ENCODE results near the gene JUN.
"Not testable (repeated sequence)": the region's sequence is repeated elsewhere in the genome, so short reads cannot be mapped to it uniquely, and the experiment has no call there.

Gene JUN

DNA sequence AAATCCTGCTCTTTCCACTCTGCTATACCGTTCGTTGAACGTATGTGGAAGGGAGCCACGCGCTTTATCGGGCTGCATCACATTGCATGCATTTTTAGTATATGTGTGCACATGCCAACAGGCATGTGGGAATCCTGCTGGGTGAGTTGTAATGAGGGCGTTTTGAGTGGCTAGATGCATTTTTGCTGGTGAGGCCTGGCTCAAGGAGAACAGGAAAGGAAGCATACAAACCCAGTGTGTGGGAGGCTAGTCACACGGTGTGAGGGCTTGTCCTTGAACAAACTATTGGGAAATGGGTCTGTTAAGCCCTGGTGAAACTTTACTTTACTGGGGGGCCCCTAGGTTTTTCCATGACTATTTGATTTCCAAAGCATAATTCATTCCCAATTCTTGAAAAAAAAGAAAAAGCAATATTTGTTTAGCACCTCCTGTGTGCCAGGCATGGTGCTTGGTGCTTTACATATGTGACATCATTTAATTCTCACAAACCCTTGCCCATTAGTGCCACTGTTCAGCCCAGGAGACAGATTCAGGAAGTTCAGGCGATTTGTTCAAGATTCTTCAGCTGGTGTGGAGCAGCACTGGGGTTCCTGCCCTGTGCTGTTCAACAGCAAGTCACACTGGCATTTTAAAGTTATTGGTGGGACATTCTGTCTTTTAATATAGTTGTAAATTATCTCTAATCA is 25.6 kb upstream of the JUN start:
- H3K9me3 ChIP-seq (ENCODE audit: control insufficient read depth in 2 of 2, low read length in 2 of 2), result no peaks in the 10 kb centered on the region
- no peak overlapping the region for H3K27ac ChIP-seq (ENCODE audit: low read depth in 2 of 2, low read length in 2 of 2)
- peaks cover 31 to 32% of the 10 kb centered on the region in 2 donors for H3K4me1 ChIP-seq (ENCODE audit: control insufficient read depth in 2 of 2, insufficient read depth in 2 of 2, low read length in 2 of 2)
- H3K4me3 ChIP-seq (ENCODE audit: low read length in 2 of 2), result no peak overlapping the region
- H3K9ac ChIP-seq (ENCODE audit: low read depth in 1 of 2, low read length in 2 of 2), result no peak overlapping the region
- H3K36me3 ChIP-seq (ENCODE audit: control insufficient read depth in 2 of 2, insufficient read depth in 2 of 2, low read length in 2 of 2), result no peaks in the 10 kb centered on the region
- no peaks in the 10 kb centered on the region for H3K27me3 ChIP-seq (ENCODE audit: control insufficient read depth in 2 of 2, insufficient read depth in 2 of 2, low read length in 2 of 2)

DNA sequence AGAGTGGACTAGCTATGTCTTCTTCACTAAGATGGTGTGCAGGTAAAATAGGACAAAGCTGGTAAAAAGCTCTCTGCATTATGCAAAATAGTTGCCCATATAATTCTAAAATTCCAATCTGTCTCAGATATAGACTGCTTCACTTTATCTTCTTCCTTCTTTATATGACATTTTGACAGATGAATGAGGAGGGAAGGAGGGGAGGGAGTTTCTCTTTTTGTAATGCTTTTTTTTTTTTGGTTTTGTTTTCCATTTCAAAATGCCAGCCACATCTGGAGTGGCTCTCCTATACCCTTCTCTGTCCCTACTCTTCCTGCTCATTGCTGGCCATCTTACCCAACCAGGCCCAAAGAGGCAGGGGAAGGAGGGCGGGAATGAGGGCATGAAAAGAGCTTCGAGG is 24.2 kb upstream of the JUN start:
- H3K4me3 ChIP-seq (ENCODE audit: low read length in 2 of 2), result no peak overlapping the region
- H3K9ac ChIP-seq (ENCODE audit: low read depth in 1 of 2, low read length in 2 of 2), result no peak overlapping the region
- H3K27me3 ChIP-seq (ENCODE audit: control insufficient read depth in 2 of 2, insufficient read depth in 2 of 2, low read length in 2 of 2), result no peaks in the 10 kb centered on the region
- peaks cover 25 to 35% of the 10 kb centered on the region in 2 donors for H3K4me1 ChIP-seq (ENCODE audit: control insufficient read depth in 2 of 2, insufficient read depth in 2 of 2, low read length in 2 of 2)
- H3K9me3 ChIP-seq (ENCODE audit: control insufficient read depth in 2 of 2, low read length in 2 of 2), result no peaks in the 10 kb centered on the region
- no peak overlapping the region for H3K27ac ChIP-seq (ENCODE audit: low read depth in 2 of 2, low read length in 2 of 2)
- no peaks in the 10 kb centered on the region for H3K36me3 ChIP-seq (ENCODE audit: control insufficient read depth in 2 of 2, insufficient read depth in 2 of 2, low read length in 2 of 2)

DNA sequence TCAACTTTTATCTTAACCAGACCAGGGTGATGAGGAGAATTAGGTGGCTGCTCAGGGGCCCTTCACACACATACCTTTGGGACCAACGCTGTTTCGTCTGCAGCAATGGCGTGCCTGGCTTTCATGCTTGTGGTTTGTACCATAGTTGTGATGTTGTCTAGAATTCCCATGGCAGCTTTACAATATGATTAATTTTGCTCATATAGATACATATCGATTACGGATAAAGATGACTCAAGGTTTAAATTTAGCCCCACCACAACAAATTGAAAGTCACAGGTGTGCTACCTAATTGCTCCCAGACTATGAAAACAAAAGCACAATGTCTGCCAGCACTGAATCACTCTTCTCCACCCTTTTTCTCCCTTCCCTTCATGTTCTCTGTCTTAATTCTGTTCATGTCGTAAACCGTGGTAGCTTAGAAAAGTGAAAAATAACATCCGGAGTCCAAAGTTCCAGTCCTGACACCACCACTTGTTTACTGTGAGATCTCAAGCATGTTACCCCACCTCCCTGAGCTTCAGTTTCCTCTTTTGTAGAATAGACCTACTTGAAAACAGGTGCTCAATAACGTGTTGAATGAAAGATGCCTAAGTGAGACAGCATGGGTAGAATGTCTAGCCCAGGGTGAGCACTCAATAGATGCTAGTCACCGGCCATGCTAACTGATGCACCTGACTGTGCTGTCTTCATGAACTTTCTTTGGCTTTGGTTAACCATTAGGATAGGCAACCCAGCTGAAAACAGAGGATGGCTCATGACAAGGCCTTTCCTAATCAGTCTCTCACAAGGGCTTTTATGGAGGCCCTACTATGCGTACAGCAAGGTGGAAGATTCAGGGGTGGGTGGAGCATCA is 22.1 kb upstream of the JUN start:
- Histone ChIP-seq H3K9me3 (ENCODE audit: control insufficient read depth in 2 of 2, low read length in 2 of 2) (no peaks in the 10 kb centered on the region), H3K4me3 (ENCODE audit: low read length in 2 of 2) (peak overlapping the region; percentile 26 to 38), H3K27ac (ENCODE audit: low read depth in 2 of 2, low read length in 2 of 2) (peak overlapping the region; percentile 82 to 88), H3K27me3 (ENCODE audit: control insufficient read depth in 2 of 2, insufficient read depth in 2 of 2, low read length in 2 of 2) (no peaks in the 10 kb centered on the region), H3K4me1 (ENCODE audit: control insufficient read depth in 2 of 2, insufficient read depth in 2 of 2, low read length in 2 of 2) (peaks cover 25 to 38% of the 10 kb centered on the region in 2 donors), H3K36me3 (ENCODE audit: control insufficient read depth in 2 of 2, insufficient read depth in 2 of 2, low read length in 2 of 2) (no peaks in the 10 kb centered on the region), H3K9ac (ENCODE audit: low read depth in 1 of 2, low read length in 2 of 2) (peak overlapping the region; percentile 14 to 32)

DNA sequence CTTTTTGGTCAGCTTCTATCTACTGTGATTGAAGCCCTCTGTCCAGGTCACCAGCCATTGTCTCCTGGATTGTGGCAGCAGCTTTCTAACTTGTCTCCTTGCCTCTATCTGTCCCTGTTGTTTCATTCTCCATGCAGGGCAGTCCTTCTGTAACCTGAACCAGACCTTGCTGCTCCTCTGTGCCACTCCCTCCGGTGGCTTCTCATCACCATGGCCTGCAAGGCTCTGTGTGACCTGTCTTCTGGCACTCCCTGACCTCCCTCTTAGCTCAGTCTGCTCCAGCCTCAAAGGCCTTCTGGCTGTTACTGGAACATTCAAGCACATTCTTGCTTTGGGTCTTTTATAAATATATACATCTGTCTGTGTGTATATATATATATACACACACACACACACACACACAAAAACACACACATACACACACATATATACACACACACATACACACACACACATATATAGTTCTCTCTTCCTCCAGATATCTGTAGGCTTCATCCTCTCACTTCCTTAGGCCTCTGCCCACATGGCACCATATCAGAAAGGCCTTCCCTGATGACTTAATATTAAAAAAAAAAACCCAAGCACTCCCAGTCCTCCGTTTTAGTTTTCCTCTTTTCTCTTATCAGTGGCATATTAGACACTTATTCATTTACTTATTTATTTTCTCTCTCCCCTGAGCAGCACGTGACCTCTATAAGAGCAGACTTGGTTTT is 21.2 kb upstream of the JUN start:
- Histone ChIP-seq H3K4me1 (ENCODE audit: control insufficient read depth in 2 of 2, insufficient read depth in 2 of 2, low read length in 2 of 2) (peaks cover 25 to 38% of the 10 kb centered on the region in 2 donors), H3K9me3 (ENCODE audit: control insufficient read depth in 2 of 2, low read length in 2 of 2) (no peaks in the 10 kb centered on the region), H3K27me3 (ENCODE audit: control insufficient read depth in 2 of 2, insufficient read depth in 2 of 2, low read length in 2 of 2) (no peaks in the 10 kb centered on the region), H3K27ac (ENCODE audit: low read depth in 2 of 2, low read length in 2 of 2) (peak overlapping the region; percentile 82 to 88), H3K36me3 (ENCODE audit: control insufficient read depth in 2 of 2, insufficient read depth in 2 of 2, low read length in 2 of 2) (no peaks in the 10 kb centered on the region), H3K9ac (ENCODE audit: low read depth in 1 of 2, low read length in 2 of 2) (peak overlapping the region; percentile 14), H3K4me3 (ENCODE audit: low read length in 2 of 2) (peak overlapping the region in 1 of 2 donors; percentile 38)

DNA sequence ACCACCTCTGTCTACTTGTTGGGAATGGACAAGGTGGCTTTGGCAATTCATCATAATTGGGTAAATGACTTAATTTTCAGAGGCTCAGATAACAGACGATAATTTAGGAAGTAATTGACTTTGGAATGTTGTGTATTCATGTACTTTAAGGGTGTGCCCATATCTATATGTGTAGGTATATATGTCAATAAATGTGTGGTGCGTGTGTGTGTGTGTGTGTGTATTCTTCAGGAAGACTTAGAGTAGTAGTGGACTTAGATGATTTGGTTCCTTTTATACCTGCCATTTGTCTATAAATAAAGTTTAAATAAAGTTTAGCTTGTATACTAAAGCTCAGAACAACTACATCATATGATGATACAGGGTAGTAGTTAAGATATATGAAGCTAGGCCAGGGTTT is 20.0 kb upstream of the JUN start:
- H3K9ac ChIP-seq (ENCODE audit: low read depth in 1 of 2, low read length in 2 of 2), result no peak overlapping the region
- no peaks in the 10 kb centered on the region for H3K9me3 ChIP-seq (ENCODE audit: control insufficient read depth in 2 of 2, low read length in 2 of 2)
- H3K27me3 ChIP-seq (ENCODE audit: control insufficient read depth in 2 of 2, insufficient read depth in 2 of 2, low read length in 2 of 2), result no peaks in the 10 kb centered on the region
- H3K4me1 ChIP-seq (ENCODE audit: control insufficient read depth in 2 of 2, insufficient read depth in 2 of 2, low read length in 2 of 2), result peaks cover 25 to 38% of the 10 kb centered on the region in 2 donors
- no peaks in the 10 kb centered on the region for H3K36me3 ChIP-seq (ENCODE audit: control insufficient read depth in 2 of 2, insufficient read depth in 2 of 2, low read length in 2 of 2)
- H3K27ac ChIP-seq (ENCODE audit: low read depth in 2 of 2, low read length in 2 of 2), result peak overlapping the region; percentile 82 to 88
- H3K4me3 ChIP-seq (ENCODE audit: low read length in 2 of 2), result no peak overlapping the region

DNA sequence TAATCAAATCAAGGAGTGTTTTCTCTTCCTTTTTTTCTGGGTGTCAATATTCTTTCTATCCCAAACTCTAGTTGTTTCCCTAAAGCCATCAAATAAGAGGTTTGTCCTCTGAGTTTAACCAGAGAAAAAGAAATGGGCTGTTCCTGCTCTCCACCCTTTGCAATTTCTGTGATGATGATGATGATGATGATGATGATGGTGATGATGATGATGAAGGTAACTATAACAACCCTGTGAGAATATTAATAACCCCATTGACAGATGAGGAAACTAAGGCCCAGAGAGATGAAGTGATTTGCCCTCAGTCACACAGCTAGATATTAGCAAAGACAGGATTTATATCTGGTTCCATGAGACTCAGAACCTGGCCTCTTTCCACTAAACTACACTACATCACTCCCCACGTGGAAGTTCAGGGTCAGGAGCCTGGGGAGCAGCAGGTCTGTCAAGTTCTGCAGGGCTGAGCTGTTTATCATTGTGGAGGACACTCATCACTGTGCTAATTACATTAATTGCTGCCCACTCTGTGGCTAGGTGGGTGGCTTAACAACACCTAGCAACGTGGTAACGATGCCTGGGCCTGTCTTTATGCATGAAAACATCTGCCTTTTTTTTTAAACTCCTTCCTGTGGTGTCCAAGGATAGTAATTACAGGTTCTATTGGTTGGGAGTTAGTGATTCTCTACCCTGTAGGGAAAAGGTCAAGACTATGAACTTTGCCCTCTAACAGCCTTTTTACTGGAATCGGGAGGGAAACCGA is 19.0 kb upstream of the JUN start:
- Histone ChIP-seq H3K27me3 (ENCODE audit: control insufficient read depth in 2 of 2, insufficient read depth in 2 of 2, low read length in 2 of 2) (no peaks in the 10 kb centered on the region), H3K27ac (ENCODE audit: low read depth in 2 of 2, low read length in 2 of 2) (peak overlapping the region; percentile 30 to 82), H3K4me3 (ENCODE audit: low read length in 2 of 2) (no peak overlapping the region), H3K9me3 (ENCODE audit: control insufficient read depth in 2 of 2, low read length in 2 of 2) (no peaks in the 10 kb centered on the region), H3K9ac (ENCODE audit: low read depth in 1 of 2, low read length in 2 of 2) (no peak overlapping the region), H3K4me1 (ENCODE audit: control insufficient read depth in 2 of 2, insufficient read depth in 2 of 2, low read length in 2 of 2) (peaks cover 25 to 38% of the 10 kb centered on the region in 2 donors), H3K36me3 (ENCODE audit: control insufficient read depth in 2 of 2, insufficient read depth in 2 of 2, low read length in 2 of 2) (no peaks in the 10 kb centered on the region)

DNA sequence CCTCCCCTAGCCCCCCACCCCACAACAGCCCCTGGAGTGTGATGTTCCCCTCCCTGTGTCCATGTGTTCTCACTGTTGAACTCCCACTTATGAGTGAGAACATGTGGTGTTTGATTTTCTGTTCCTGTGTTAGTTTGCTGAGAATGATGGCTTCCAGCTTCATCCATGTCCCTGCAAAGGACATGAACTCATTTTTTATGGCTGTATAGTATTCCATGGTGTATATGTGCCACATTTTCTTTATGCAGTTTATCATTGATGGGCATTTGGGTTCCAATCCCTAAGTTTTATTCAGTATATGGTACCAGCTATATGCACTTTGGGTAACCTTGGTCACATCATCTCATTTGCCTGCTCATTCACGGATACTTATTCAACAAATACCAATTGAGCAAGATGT is 17.4 kb upstream of the JUN start:
- not testable (repeated sequence) for H3K9ac ChIP-seq (ENCODE audit: low read depth in 1 of 2, low read length in 2 of 2); H3K9me3 ChIP-seq (ENCODE audit: control insufficient read depth in 2 of 2, low read length in 2 of 2); H3K4me3 ChIP-seq (ENCODE audit: low read length in 2 of 2); H3K27me3 ChIP-seq (ENCODE audit: control insufficient read depth in 2 of 2, insufficient read depth in 2 of 2, low read length in 2 of 2); H3K27ac ChIP-seq (ENCODE audit: low read depth in 2 of 2, low read length in 2 of 2); H3K36me3 ChIP-seq (ENCODE audit: control insufficient read depth in 2 of 2, insufficient read depth in 2 of 2, low read length in 2 of 2)
- H3K4me1 ChIP-seq (ENCODE audit: control insufficient read depth in 2 of 2, insufficient read depth in 2 of 2, low read length in 2 of 2), result peaks cover 12 to 29% of the 10 kb centered on the region in 2 donors

DNA sequence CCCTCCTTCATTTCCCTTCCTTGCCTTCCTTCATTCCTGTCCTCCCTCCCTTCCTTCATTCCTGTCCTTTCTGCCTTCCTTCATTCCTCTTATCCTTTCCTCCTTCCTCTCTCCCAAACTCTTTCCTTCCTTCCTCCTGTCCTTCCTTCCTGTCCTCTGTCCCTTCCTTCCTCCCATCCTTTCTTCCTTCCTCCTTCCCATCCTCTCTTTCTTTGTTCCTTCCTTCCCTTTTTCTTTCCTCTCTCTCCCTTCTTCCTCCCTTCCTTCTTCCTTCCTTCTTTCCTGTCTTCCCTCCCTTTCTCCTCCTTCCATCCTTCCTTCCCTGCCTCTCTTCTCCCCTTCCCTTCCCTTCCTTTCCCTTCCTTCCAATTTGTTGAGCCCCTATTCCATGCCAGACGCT is 15.8 kb upstream of the JUN start:
- Histone ChIP-seq H3K27me3 (ENCODE audit: control insufficient read depth in 2 of 2, insufficient read depth in 2 of 2, low read length in 2 of 2) (no peaks in the 10 kb centered on the region), H3K9me3 (ENCODE audit: control insufficient read depth in 2 of 2, low read length in 2 of 2) (no peaks in the 10 kb centered on the region), H3K27ac (ENCODE audit: low read depth in 2 of 2, low read length in 2 of 2) (no peak overlapping the region), H3K4me1 (ENCODE audit: control insufficient read depth in 2 of 2, insufficient read depth in 2 of 2, low read length in 2 of 2) (peaks cover 4 to 15% of the 10 kb centered on the region in 2 donors), H3K36me3 (ENCODE audit: control insufficient read depth in 2 of 2, insufficient read depth in 2 of 2, low read length in 2 of 2) (no peaks in the 10 kb centered on the region), H3K9ac (ENCODE audit: low read depth in 1 of 2, low read length in 2 of 2) (no peak overlapping the region), H3K4me3 (ENCODE audit: low read length in 2 of 2) (no peak overlapping the region)

DNA sequence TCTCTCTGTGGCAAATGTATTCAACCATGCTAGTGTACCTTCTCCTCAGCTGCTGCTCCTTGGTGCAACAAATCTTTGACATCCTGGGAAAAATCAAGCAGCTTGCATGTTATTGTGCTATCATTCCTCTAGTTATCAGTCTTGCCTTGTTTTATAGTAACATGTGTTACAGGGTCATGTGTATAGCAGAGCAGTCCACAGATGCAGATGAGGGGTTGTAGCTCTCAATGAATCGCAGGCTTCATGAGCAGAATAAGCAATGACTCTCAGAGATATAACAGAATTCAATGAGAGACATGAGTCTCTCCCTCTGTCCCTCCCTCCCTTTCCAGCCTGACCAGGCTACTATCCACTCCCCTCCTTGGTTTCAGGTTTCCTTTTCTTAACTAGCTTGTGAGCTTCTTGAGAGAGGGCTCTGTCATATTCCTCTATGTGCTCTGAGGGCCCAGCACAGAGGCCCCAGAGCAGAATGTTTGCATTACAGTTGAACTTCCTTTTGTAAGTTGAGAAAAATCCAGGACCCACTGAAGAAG is 15.1 kb upstream of the JUN start:
- H3K27me3 ChIP-seq (ENCODE audit: control insufficient read depth in 2 of 2, insufficient read depth in 2 of 2, low read length in 2 of 2), result no peaks in the 10 kb centered on the region
- no peaks in the 10 kb centered on the region for H3K36me3 ChIP-seq (ENCODE audit: control insufficient read depth in 2 of 2, insufficient read depth in 2 of 2, low read length in 2 of 2)
- H3K9me3 ChIP-seq (ENCODE audit: control insufficient read depth in 2 of 2, low read length in 2 of 2), result no peaks in the 10 kb centered on the region
- peaks cover 0 to 9% of the 10 kb centered on the region in 2 donors for H3K4me1 ChIP-seq (ENCODE audit: control insufficient read depth in 2 of 2, insufficient read depth in 2 of 2, low read length in 2 of 2)
- H3K9ac ChIP-seq (ENCODE audit: low read depth in 1 of 2, low read length in 2 of 2), result no peak overlapping the region
- H3K4me3 ChIP-seq (ENCODE audit: low read length in 2 of 2), result no peak overlapping the region
- H3K27ac ChIP-seq (ENCODE audit: low read depth in 2 of 2, low read length in 2 of 2), result no peak overlapping the region
